SU-DHL-6 (cell line): ENCODE measurements around the gene TMEM178A.

ENCODE experiments used
- H2AFZ ChIP-seq: fragments of 200-600 bp; sonication (generic); 2 replicates; pipeline ENCODE4 v1.6.1; 2014; ENCODE audit warnings: low read depth, mild to moderate bottlenecking, moderate library complexity, mixed read lengths, antibody characterized with exemption, low read length; ENCODE audit not compliant: severe bottlenecking
- H3F3A ChIP-seq: fragments of 200-600 bp; shearing (Covaris generic); 2 replicates; pipeline ENCODE4 v1.6.0; 2016; ENCODE audit warnings: antibody characterized with exemption, mild to moderate bottlenecking; ENCODE audit not compliant: insufficient read depth
- H3K27ac ChIP-seq: fragments of 200-600 bp; sonication (generic); 2 replicates; pipeline ENCODE4 v1.5.1; 2016; ENCODE audit warnings: low read depth, mild to moderate bottlenecking, low read length, moderate library complexity, mixed read lengths
- H3K27me3 ChIP-seq: fragments of 200-600 bp; sonication (generic), shearing (Covaris generic); 2 replicates; pipeline ENCODE4 v1.6.0; 2014; ENCODE audit warnings: mild to moderate bottlenecking, low read length
- H3K36me3 ChIP-seq: fragments of 200-600 bp; sonication (generic); 2 replicates; pipeline ENCODE4 v1.6.1; 2014; ENCODE audit warnings: mild to moderate bottlenecking, low read length, mixed read lengths
- H3K4me2 ChIP-seq: fragments of 300-600, 200-600 bp; shearing (Covaris generic), sonication (generic); 2 replicates; pipeline ENCODE4 v1.6.0; 2014; ENCODE audit warnings: low read length, low read depth, mild to moderate bottlenecking; ENCODE audit not compliant: poor library complexity, severe bottlenecking
- H3K4me3 ChIP-seq: fragments of 200-600 bp; sonication (generic); 2 replicates; pipeline ENCODE4 v1.5.1; 2014; ENCODE audit warnings: antibody characterized with exemption, low read length, mild to moderate bottlenecking, mixed read lengths; ENCODE audit not compliant: insufficient read depth, poor library complexity, severe bottlenecking
- H3K79me2 ChIP-seq: fragments of 200-600 bp; sonication (generic); 2 replicates; pipeline ENCODE4 v1.6.1; 2014; ENCODE audit warnings: mild to moderate bottlenecking, low read length, moderate library complexity; ENCODE audit not compliant: insufficient read depth
- H3K9ac ChIP-seq: fragments of 200-600 bp; sonication (generic); 2 replicates; pipeline ENCODE4 v1.7.0; 2014; ENCODE audit warnings: mild to moderate bottlenecking, low read length
- H3K9me2 ChIP-seq: fragments of 200-600 bp; sonication (generic); replicated peaks from 2 replicates; pipeline ENCODE4 v1.6.1; 2014; ENCODE audit warnings: low read length; ENCODE audit not compliant: insufficient read depth
- H3K9me3 ChIP-seq: fragments of 200-600 bp; sonication (generic); 2 replicates; pipeline ENCODE4 v1.6.1; 2014; ENCODE audit warnings: low read length, mixed read lengths; ENCODE audit not compliant: insufficient read depth
- H4K20me1 ChIP-seq: fragments of 200-600 bp; sonication (generic); 2 replicates; pipeline ENCODE4 v1.6.1; 2014; ENCODE audit warnings: low read depth, mild to moderate bottlenecking, antibody characterized with exemption, low read length, moderate library complexity, mixed read lengths
- CTCF ChIP-seq: fragments of 200-600 bp; sonication (generic); IDR thresholded peaks from one replicate; pipeline ENCODE4 v1.5.1; 2017; ENCODE audit warnings: antibody characterized with exemption, mild to moderate bottlenecking, low read length, moderate library complexity; ENCODE audit not compliant: insufficient read depth, poor library complexity, severe bottlenecking
- EZH2phosphoT487 ChIP-seq: fragments of 200-600 bp; sonication (generic), shearing (Covaris generic); conservative IDR thresholded peaks from 2 replicates; pipeline ENCODE4 v1.6.1; 2018; ENCODE audit warnings: mild to moderate bottlenecking, antibody characterized with exemption, low read length, moderate library complexity, mixed read lengths

The TMEM178A gene

GRCh38 chr2:39689876-39690275 is 24.2 kb downstream of the TMEM178A start:
- H3K9ac ChIP-seq = no peak overlapping the region
- H3K4me2 ChIP-seq = no peak overlapping the region
- H3K79me2 ChIP-seq = no peaks in the 10 kb centered on the region

GRCh38 chr2:39693245-39693644 is 27.5 kb downstream of the TMEM178A start:
- Histone ChIP-seq H3K79me2 (no peaks in the 10 kb centered on the region), H3K4me3 (no peak overlapping the region), H3K4me2 (no peak overlapping the region), H3K27ac (no peak overlapping the region), H3K27me3 (no peaks in the 10 kb centered on the region), H3F3A (no peaks in the 10 kb centered on the region), H3K9ac (no peak overlapping the region), H3K9me2 (no peaks in the 10 kb centered on the region), H3K9me3 (no peaks in the 10 kb centered on the region), H4K20me1 (no peaks in the 10 kb centered on the region), H2AFZ (no peak overlapping the region), H3K36me3 (no peaks in the 10 kb centered on the region)
- TF ChIP-seq EZH2phosphoT487 = no peak

More at GRCh38 chr2:39689876-39690275, 24.2 kb downstream of the TMEM178A start:
- H3K36me3 ChIP-seq = no peaks in the 10 kb centered on the region
- no peak for TF ChIP-seq CTCF
- no peak for TF ChIP-seq EZH2phosphoT487
- no peak overlapping the region for H2AFZ ChIP-seq
- no peaks in the 10 kb centered on the region for H3K9me2 ChIP-seq
- no peaks in the 10 kb centered on the region for H4K20me1 ChIP-seq
- no peak overlapping the region for H3K27ac ChIP-seq
- no peak overlapping the region for H3K4me3 ChIP-seq
- H3K27me3 ChIP-seq = no peaks in the 10 kb centered on the region
- H3F3A ChIP-seq = no peaks in the 10 kb centered on the region
- H3K9me3 ChIP-seq = no peaks in the 10 kb centered on the region

GRCh38 chr2:39696101-39696553 is 30.4 kb downstream of the TMEM178A start:
- no peaks in the 10 kb centered on the region for H3K27me3 ChIP-seq
- no peaks in the 10 kb centered on the region for H3F3A ChIP-seq
- no peaks in the 10 kb centered on the region for H3K79me2 ChIP-seq
- no peak overlapping the region for H3K27ac ChIP-seq
- H3K4me2 ChIP-seq = no peak overlapping the region
- no peak overlapping the region for H3K9ac ChIP-seq
- no peaks in the 10 kb centered on the region for H4K20me1 ChIP-seq
- peaks cover 1% of the 10 kb centered on the region; the same call in 1 of the 2 replicates for H3K9me3 ChIP-seq
- no peak overlapping the region for H2AFZ ChIP-seq
- H3K4me3 ChIP-seq = no peak overlapping the region
- no peaks in the 10 kb centered on the region for H3K36me3 ChIP-seq
- H3K9me2 ChIP-seq = no peaks in the 10 kb centered on the region
- TF ChIP-seq EZH2phosphoT487 = no peak
- TF ChIP-seq CTCF = no peak

- H3K27me3 ChIP-seq = no peaks in the 10 kb centered on the region
- TF ChIP-seq EZH2phosphoT487 (no peak), CTCF (no peak)
- H4K20me1 ChIP-seq = no peaks in the 10 kb centered on the region
- H3K79me2 ChIP-seq = no peaks in the 10 kb centered on the region
- no peaks in the 10 kb centered on the region for H3K9me2 ChIP-seq
- peaks cover 2% of the 10 kb centered on the region; the same call in 1 of the 2 replicates for H3K36me3 ChIP-seq
- H2AFZ ChIP-seq = no peak overlapping the region
- no peak overlapping the region for H3K27ac ChIP-seq
- no peak overlapping the region for H3K4me2 ChIP-seq
- H3K9me3 ChIP-seq = peaks cover 9% of the 10 kb centered on the region; the same call in 1 of the 2 replicates
- H3F3A ChIP-seq = no peaks in the 10 kb centered on the region
- no peak overlapping the region for H3K9ac ChIP-seq
- H3K4me3 ChIP-seq = no peak overlapping the region
These were observed 31.1 kb downstream of the TMEM178A start for GRCh38 chr2:39696838-39697237.
